ENCODE data around the gene GADD45G.

GRCh38 chr9:89562186-89562814 is 42.5 kb upstream of the GADD45G start:
- TF ChIP-seq CTCF (conservative IDR thresholded peaks at IDR 0.05; ENCODE audit: low read depth, low read length) = no peak
- TF ChIP-seq EZH2 (IDR thresholded peaks at IDR 0.05; ENCODE audit: borderline replicate concordance, low read depth, low read length, poor library complexity, severe bottlenecking) = no peak

All from A673 (cell line).